ENCODE measurements around the gene MYO1G. TPM values are rescaled to one million over a fixed set of nuclear protein-coding genes. Genes with fewer than 3 reads are reported as not detected.
A peak's percentile ranks its signal among the peaks of the same experiment; 100 is the strongest.

The MYO1G gene
- total RNA-seq, 1 experiment from 2014 or later: 0.36 TPM

DNA sequence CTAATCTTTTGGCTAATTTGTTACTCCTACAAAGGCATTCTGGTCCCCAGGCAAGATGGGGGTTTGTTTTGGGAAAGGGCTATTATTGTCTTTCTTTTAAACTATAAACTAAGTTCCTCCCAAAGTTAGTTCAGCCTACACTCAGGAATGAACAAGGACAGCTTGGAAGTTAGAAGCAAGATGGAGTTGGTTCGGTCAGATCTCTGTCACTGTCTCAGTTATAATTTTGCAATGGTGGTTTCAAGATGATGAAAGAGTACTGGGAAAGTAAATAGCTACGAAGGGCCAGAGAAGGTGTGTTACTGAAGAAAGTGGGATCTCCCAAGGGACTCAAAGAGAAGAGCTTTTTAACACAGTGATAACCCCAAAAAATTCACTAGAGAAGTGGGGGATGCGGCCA, 10.3 kb upstream of the MYO1G start:
- no peaks in the 10 kb centered on the region; the same call in none of the 2 replicates for H3K36me3 ChIP-seq (ENCODE audit: control insufficient read depth, insufficient read depth, low read length)
- Mint-ChIP-seq H3K4me3 (ENCODE audit: unreplicated experiment) (no peak overlapping the region), H3K36me3 (ENCODE audit: insufficient read depth, unreplicated experiment) (peaks cover 35% of the 10 kb centered on the region), H3K27me3 (ENCODE audit: insufficient read depth, unreplicated experiment) (no peaks in the 10 kb centered on the region), H3K27ac (ENCODE audit: unreplicated experiment) (peak overlapping the region; percentile 45), H3K9me3 (ENCODE audit: unreplicated experiment) (no peaks in the 10 kb centered on the region), H3K4me1 (ENCODE audit: low read depth, unreplicated experiment) (peaks cover 17% of the 10 kb centered on the region)
- no peaks in the 10 kb centered on the region for H3K27me3 ChIP-seq (replicated peaks; ENCODE audit: control insufficient read depth, insufficient read depth, low read length)
- TF ChIP-seq, protein P1, sequence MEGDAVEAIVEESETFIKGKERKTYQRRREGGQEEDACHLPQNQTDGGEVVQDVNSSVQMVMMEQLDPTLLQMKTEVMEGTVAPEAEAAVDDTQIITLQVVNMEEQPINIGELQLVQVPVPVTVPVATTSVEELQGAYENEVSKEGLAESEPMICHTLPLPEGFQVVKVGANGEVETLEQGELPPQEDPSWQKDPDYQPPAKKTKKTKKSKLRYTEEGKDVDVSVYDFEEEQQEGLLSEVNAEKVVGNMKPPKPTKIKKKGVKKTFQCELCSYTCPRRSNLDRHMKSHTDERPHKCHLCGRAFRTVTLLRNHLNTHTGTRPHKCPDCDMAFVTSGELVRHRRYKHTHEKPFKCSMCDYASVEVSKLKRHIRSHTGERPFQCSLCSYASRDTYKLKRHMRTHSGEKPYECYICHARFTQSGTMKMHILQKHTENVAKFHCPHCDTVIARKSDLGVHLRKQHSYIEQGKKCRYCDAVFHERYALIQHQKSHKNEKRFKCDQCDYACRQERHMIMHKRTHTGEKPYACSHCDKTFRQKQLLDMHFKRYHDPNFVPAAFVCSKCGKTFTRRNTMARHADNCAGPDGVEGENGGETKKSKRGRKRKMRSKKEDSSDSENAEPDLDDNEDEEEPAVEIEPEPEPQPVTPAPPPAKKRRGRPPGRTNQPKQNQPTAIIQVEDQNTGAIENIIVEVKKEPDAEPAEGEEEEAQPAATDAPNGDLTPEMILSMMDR (IDR thresholded peaks at IDR 0.05; ENCODE audit: insufficient read depth in 1 of 2, low read depth in 1 of 2, low read length in 1 of 2, severe bottlenecking in 1 of 2, unreplicated experiment in 1 of 2): no peak
- ChIA-PET CTCF (no interaction called here), POLR2A (no interaction called here)
- no peaks in the 10 kb centered on the region for H3K9me3 ChIP-seq
- no TSS peak for BruUV-seq (replicated peaks)
- intact Hi-C loops (cut with micrococcal nuclease; ENCODE audit: unreplicated experiment): loop anchor here (5.0 to 10.0 kb wide), 4 partner anchors 104 to 404 kb away; partner anchors contain the start of genes PPIA, PURB, TBRG4 and TMED4
- no peak for DNase-seq
- no peak overlapping the region for H3K4me3 ChIP-seq (ENCODE audit: low read depth, low read length)
- H3K4me1 ChIP-seq: peaks cover 15% of the 10 kb centered on the region

DNA sequence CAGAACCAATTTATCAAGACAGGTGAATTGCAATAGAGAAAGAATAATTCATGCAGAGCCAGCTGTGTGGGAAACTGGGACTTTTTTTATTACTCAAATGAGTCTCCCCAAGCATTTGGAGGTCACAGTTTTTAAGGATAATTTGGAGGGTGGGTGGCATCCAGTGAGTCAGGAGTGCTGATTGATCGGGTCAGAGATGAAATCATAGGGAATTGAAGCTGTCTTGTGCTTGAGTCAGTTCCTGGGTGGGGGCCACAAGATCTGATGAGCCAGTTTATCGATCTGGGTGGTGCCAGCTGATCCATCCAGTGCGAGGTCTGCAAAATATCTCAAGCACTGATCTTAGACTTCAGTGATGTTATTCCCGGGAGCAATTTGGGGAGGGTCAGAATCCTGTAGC, 9.9 kb upstream of the MYO1G start:
- H3K4me3 Mint-ChIP-seq (ENCODE audit: unreplicated experiment): no peak overlapping the region
- H3K9me3 ChIP-seq: no peaks in the 10 kb centered on the region
- peaks cover 15% of the 10 kb centered on the region for H3K4me1 ChIP-seq
- no peak overlapping the region for H3K4me3 ChIP-seq (ENCODE audit: low read depth, low read length)
- no TSS peak for BruUV-seq (replicated peaks)
- H3K27me3 ChIP-seq (replicated peaks; ENCODE audit: control insufficient read depth, insufficient read depth, low read length): no peaks in the 10 kb centered on the region
- ChIA-PET POLR2A (no interaction called here), CTCF (no interaction called here)
- H3K4me1 Mint-ChIP-seq (ENCODE audit: low read depth, unreplicated experiment): peaks cover 17% of the 10 kb centered on the region
- TF ChIP-seq, protein P1 (IDR thresholded peaks at IDR 0.05; ENCODE audit: insufficient read depth in 1 of 2, low read depth in 1 of 2, low read length in 1 of 2, severe bottlenecking in 1 of 2, unreplicated experiment in 1 of 2): no peak
- peaks cover 4% of the 10 kb centered on the region for H3K36me3 ChIP-seq (ENCODE audit: control insufficient read depth, insufficient read depth, low read length)
- H3K27me3 Mint-ChIP-seq (ENCODE audit: insufficient read depth, unreplicated experiment): no peaks in the 10 kb centered on the region
- no peak overlapping the region for H3K27ac Mint-ChIP-seq (ENCODE audit: unreplicated experiment)
- intact Hi-C loops (cut with micrococcal nuclease; ENCODE audit: unreplicated experiment): loop anchor here (5.0 to 10.0 kb wide), 4 partner anchors 104 to 404 kb away; partner anchors contain the start of genes PPIA, PURB, TBRG4 and TMED4
- H3K9me3 Mint-ChIP-seq (ENCODE audit: unreplicated experiment): no peaks in the 10 kb centered on the region
- no peak for DNase-seq
- peaks cover 39% of the 10 kb centered on the region for H3K36me3 Mint-ChIP-seq (ENCODE audit: insufficient read depth, unreplicated experiment)

- TF ChIP-seq, protein P1 (IDR thresholded peaks at IDR 0.05; ENCODE audit: insufficient read depth in 1 of 2, low read depth in 1 of 2, low read length in 1 of 2, severe bottlenecking in 1 of 2, unreplicated experiment in 1 of 2): no peak
- BruUV-seq (replicated peaks): no TSS peak
- ChIA-PET CTCF (interaction anchor here (1.6 to 3.1 kb wide), 2 partner anchors 12 to 123 kb away, joined by 4 to 14 read pairs; partner anchors contain the start of genes CCM2 and TBRG4), POLR2A (interaction anchor here (1.7 to 3.8 kb wide), 2 partner anchors 12 to 27 kb away, joined by 5 to 73 read pairs; partner anchors contain the start of gene CCM2)
- Histone ChIP-seq H3K4me3 (ENCODE audit: low read depth, low read length) (peak overlapping the region; percentile 20; the same call in 1 of the 2 replicates), H3K27me3 (replicated peaks; ENCODE audit: control insufficient read depth, insufficient read depth, low read length) (no peaks in the 10 kb centered on the region), H3K36me3 (ENCODE audit: control insufficient read depth, insufficient read depth, low read length) (peaks cover 8% of the 10 kb centered on the region), H3K4me1 (peaks cover 15% of the 10 kb centered on the region), H3K9me3 (no peaks in the 10 kb centered on the region)
- intact Hi-C loops (cut with micrococcal nuclease; ENCODE audit: unreplicated experiment): loop anchor here (2.0 to 10.0 kb wide), 5 partner anchors 103 to 403 kb away; partner anchors contain the start of genes H2AZ2, PPIA, PURB and TBRG4
- Mint-ChIP-seq H3K36me3 (ENCODE audit: insufficient read depth, unreplicated experiment) (peaks cover 46% of the 10 kb centered on the region), H3K27me3 (ENCODE audit: insufficient read depth, unreplicated experiment) (no peaks in the 10 kb centered on the region), H3K4me1 (ENCODE audit: low read depth, unreplicated experiment) (peaks cover 17% of the 10 kb centered on the region), H3K27ac (ENCODE audit: unreplicated experiment) (peak overlapping the region; percentile 100), H3K9me3 (ENCODE audit: unreplicated experiment) (no peaks in the 10 kb centered on the region), H3K4me3 (ENCODE audit: unreplicated experiment) (peak overlapping the region; percentile 97)
- no peak for DNase-seq
These were observed 9.2 kb upstream of the MYO1G start for GRCh38 chr7:44987996-44988395.

Data from Caco-2 (cell line).